Measurements from ENCODE around the gene SPPL3.

The SPPL3 gene

GRCh38 chr12:120849765-120850164, 54.4 kb downstream of the SPPL3 start:
- no peak for TF ChIP-seq FOXM1 (IDR thresholded peaks at IDR 0.05; ENCODE audit: borderline replicate concordance, low read depth)
- no peak for TF ChIP-seq TCF12 (IDR thresholded peaks at IDR 0.05; ENCODE audit: low read depth)
- no peak for TF ChIP-seq NFIC (IDR thresholded peaks at IDR 0.05)
- TF ChIP-seq ZBTB7A (IDR thresholded peaks at IDR 0.05; ENCODE audit: low read depth) = no peak
- no peak for TF ChIP-seq CREB1 (IDR thresholded peaks at IDR 0.05; ENCODE audit: low read depth)
- TF ChIP-seq EGR1 (IDR thresholded peaks at IDR 0.05) = no peak
- TF ChIP-seq MAX (IDR thresholded peaks at IDR 0.05) = no peak
- no peak for TF ChIP-seq EP300 (IDR thresholded peaks at IDR 0.05; ENCODE audit: borderline replicate concordance)
- TF ChIP-seq RAD21 (IDR thresholded peaks at IDR 0.05; ENCODE audit: low read depth) = no peak
- no peak for TF ChIP-seq TEAD4 (IDR thresholded peaks at IDR 0.05)
- TF ChIP-seq YY1 (IDR thresholded peaks at IDR 0.05; ENCODE audit: low read depth) = no peak
- no peak for TF ChIP-seq REST (IDR thresholded peaks at IDR 0.05; ENCODE audit: low read depth)
- TF ChIP-seq CEBPB (IDR thresholded peaks at IDR 0.05) = no peak
- TF ChIP-seq TAF1 (IDR thresholded peaks at IDR 0.05; ENCODE audit: low read depth) = no peak
- no peak for TF ChIP-seq USF1 (IDR thresholded peaks at IDR 0.05)

- TF ChIP-seq CREB1 (IDR thresholded peaks at IDR 0.05; ENCODE audit: low read depth) = no peak
- no peak for TF ChIP-seq RAD21 (IDR thresholded peaks at IDR 0.05; ENCODE audit: low read depth)
- no peak for TF ChIP-seq REST (IDR thresholded peaks at IDR 0.05; ENCODE audit: low read depth)
- TF ChIP-seq MAX (IDR thresholded peaks at IDR 0.05) = no peak
- no peak for TF ChIP-seq USF1 (IDR thresholded peaks at IDR 0.05)
- no peak for TF ChIP-seq TAF1 (IDR thresholded peaks at IDR 0.05; ENCODE audit: low read depth)
- TF ChIP-seq CEBPB (IDR thresholded peaks at IDR 0.05) = no peak
- no peak for TF ChIP-seq YY1 (IDR thresholded peaks at IDR 0.05; ENCODE audit: low read depth)
- TF ChIP-seq NFIC (IDR thresholded peaks at IDR 0.05) = no peak
- no peak for TF ChIP-seq TEAD4 (IDR thresholded peaks at IDR 0.05)
- no peak for TF ChIP-seq ZBTB7A (IDR thresholded peaks at IDR 0.05; ENCODE audit: low read depth)
Measured at GRCh38 chr12:120847814-120848213, 56.3 kb downstream of the SPPL3 start.

- no peak for TF ChIP-seq YY1 (IDR thresholded peaks at IDR 0.05; ENCODE audit: low read depth)
- no peak for TF ChIP-seq USF1 (IDR thresholded peaks at IDR 0.05)
- no peak for TF ChIP-seq TCF12 (IDR thresholded peaks at IDR 0.05; ENCODE audit: low read depth)
- no peak for TF ChIP-seq RAD21 (IDR thresholded peaks at IDR 0.05; ENCODE audit: low read depth)
- no peak for TF ChIP-seq MAX (IDR thresholded peaks at IDR 0.05)
- TF ChIP-seq FOXM1 (IDR thresholded peaks at IDR 0.05; ENCODE audit: borderline replicate concordance, low read depth) = no peak
- TF ChIP-seq TAF1 (IDR thresholded peaks at IDR 0.05; ENCODE audit: low read depth) = no peak
- no peak for TF ChIP-seq CREB1 (IDR thresholded peaks at IDR 0.05; ENCODE audit: low read depth)
- no peak for TF ChIP-seq EP300 (IDR thresholded peaks at IDR 0.05; ENCODE audit: borderline replicate concordance)
- TF ChIP-seq ZBTB7A (IDR thresholded peaks at IDR 0.05; ENCODE audit: low read depth) = no peak
Measured at GRCh38 chr12:120847392-120847791, 56.8 kb downstream of the SPPL3 start.

GRCh38 chr12:120846721-120847120, 57.4 kb downstream of the SPPL3 start:
- TF ChIP-seq YY1 (IDR thresholded peaks at IDR 0.05; ENCODE audit: low read depth) = no peak
- no peak for TF ChIP-seq USF1 (IDR thresholded peaks at IDR 0.05)
- no peak for TF ChIP-seq NFIC (IDR thresholded peaks at IDR 0.05)
- TF ChIP-seq RAD21 (IDR thresholded peaks at IDR 0.05; ENCODE audit: low read depth) = no peak
- TF ChIP-seq EGR1 (IDR thresholded peaks at IDR 0.05) = no peak
- TF ChIP-seq TEAD4 (IDR thresholded peaks at IDR 0.05) = no peak

GRCh38 chr12:120845696-120846095, 58.5 kb downstream of the SPPL3 start:
- TF ChIP-seq TEAD4 (IDR thresholded peaks at IDR 0.05) (no peak), RAD21 (IDR thresholded peaks at IDR 0.05; ENCODE audit: low read depth) (no peak), USF1 (IDR thresholded peaks at IDR 0.05) (no peak), CEBPB (IDR thresholded peaks at IDR 0.05) (no peak), EGR1 (IDR thresholded peaks at IDR 0.05) (no peak), CREB1 (IDR thresholded peaks at IDR 0.05; ENCODE audit: low read depth) (no peak), MAX (IDR thresholded peaks at IDR 0.05) (no peak), EP300 (IDR thresholded peaks at IDR 0.05; ENCODE audit: borderline replicate concordance) (no peak), TAF1 (IDR thresholded peaks at IDR 0.05; ENCODE audit: low read depth) (no peak), ZBTB7A (IDR thresholded peaks at IDR 0.05; ENCODE audit: low read depth) (no peak), TCF12 (IDR thresholded peaks at IDR 0.05; ENCODE audit: low read depth) (no peak), FOXM1 (IDR thresholded peaks at IDR 0.05; ENCODE audit: borderline replicate concordance, low read depth) (no peak), NFIC (IDR thresholded peaks at IDR 0.05) (no peak), REST (IDR thresholded peaks at IDR 0.05; ENCODE audit: low read depth) (no peak), YY1 (IDR thresholded peaks at IDR 0.05; ENCODE audit: low read depth) (no peak)
